K562 (cell line): Measurements from ENCODE around the gene CDC42EP1. TPM values are rescaled to one million over a fixed set of nuclear protein-coding genes. Genes with fewer than 3 reads are reported as not detected.

Experiments
- ATAC-seq: fragments of 200-7000 bp; cut with Tn5 transposase; 3 replicates; pipeline ENCODE4 v1.9.1; 2020; ENCODE audit warnings: moderate library complexity
- BruUV-seq: library from RNA; stranded (reverse); fragments of 400-500 nt; replicated peaks from 2 replicates; lab custom pipeline; 2021; lab: Mats Ljungman, UMichigan
- CTCF ChIA-PET: fragments of 300-600 bp; formaldehyde crosslinking; extraction: SDS; loops from one replicate; lab custom pipeline; 2021; ENCODE audit warnings: low intra/inter-chr PET ratio; lab: Yijun Ruan, JAX
- POLR2A ChIA-PET: fragments of 300-600, 350-650 bp; sonication (Branson Sonifier 250); formaldehyde crosslinking; extraction: SDS; loops from one replicate; lab custom pipeline; 2021; ENCODE audit warnings: antibody characterized with exemption, inconsistent platforms; lab: Yijun Ruan, JAX
- DNase-seq, 4 experiments: peaks; one replicate each; pipeline versions ENCODE4 v3.0.0 to v3.0.0-alpha.2; 2011 to 2018; ENCODE audit warnings: low spot score in 3 of 4, mixed read lengths in 3 of 4; ENCODE audit errors: extremely low read depth in 1 of 4
- FAIRE-seq: peaks from 2 replicates; lab custom pipeline; 2011; peaks lifted over from hg19 to GRCh38; lab: Jason Lieb, UNC
- H2AFZ ChIP-seq: 2 replicates; pipeline ENCODE4 v1.6.0; 2011; ENCODE audit warnings: low read depth, low read length, control low read depth, inconsistent platforms
- H3K27ac ChIP-seq: fragments of 200-600 bp; 3 replicates; pipeline ENCODE4 v1.8.0; 2011; ENCODE audit warnings: low read depth, mild to moderate bottlenecking, control low read depth, inconsistent platforms, low read length, moderate library complexity, mixed read lengths; ENCODE audit errors: extremely low read depth
- H3K27me3 ChIP-seq, 2 experiments: fragments of 300-600 bp in 1 of 2; 2 replicates in 1 of 2; 3 replicates in 1 of 2; pipeline versions ENCODE4 v1.6.0 to v1.8.0; 2011; ENCODE audit warnings: inconsistent platforms in 2 of 2, low read length in 2 of 2, mild to moderate bottlenecking in 1 of 2, mixed read lengths in 1 of 2, moderate library complexity in 1 of 2; ENCODE audit not compliant: control insufficient read depth in 2 of 2, insufficient read depth in 2 of 2
- H3K36me3 ChIP-seq: fragments of 300-600 bp; 3 replicates; pipeline ENCODE4 v1.8.0; 2011; ENCODE audit warnings: mild to moderate bottlenecking, low read length, inconsistent platforms; ENCODE audit not compliant: control insufficient read depth, insufficient read depth
- H3K4me1 ChIP-seq, 2 experiments: fragments of 200-600 bp in 1 of 2; replicated peaks in 1 of 2; 2 replicates in 1 of 2; 3 replicates in 1 of 2; pipeline versions ENCODE4 v1.5.1 to v1.8.0; 2011; ENCODE audit warnings: inconsistent platforms in 2 of 2, low read length in 2 of 2, mild to moderate bottlenecking in 1 of 2, mixed read lengths in 1 of 2, moderate library complexity in 1 of 2; ENCODE audit not compliant: control insufficient read depth in 2 of 2, insufficient read depth in 2 of 2
- H3K4me2 ChIP-seq: 2 replicates; pipeline ENCODE4 v1.6.1; 2011; ENCODE audit warnings: low read length, control low read depth, inconsistent platforms, mixed read lengths; ENCODE audit not compliant: insufficient read depth
- H3K4me3 ChIP-seq: fragments of 200-600 bp; sonication (generic), shearing (Covaris generic); 2 replicates; pipeline ENCODE4 v1.5.1; 2016; ENCODE audit warnings: control low read depth, inconsistent platforms
- H3K79me2 ChIP-seq: fragments of 200-600 bp; 3 replicates; pipeline ENCODE4 v1.8.0; 2011; ENCODE audit warnings: low read length, inconsistent platforms; ENCODE audit not compliant: control insufficient read depth, insufficient read depth
- H3K9ac ChIP-seq, 2 experiments: 2 replicates each; pipeline versions ENCODE4 v1.6.0 to v1.6.1; 2011; ENCODE audit warnings: low read depth in 2 of 2, low read length in 2 of 2, control low read depth in 1 of 2, inconsistent platforms in 1 of 2, mild to moderate bottlenecking in 1 of 2, mixed read lengths in 1 of 2; ENCODE audit not compliant: insufficient read depth in 1 of 2
- H3K9me1 ChIP-seq: one replicate; pipeline ENCODE4 v1.6.0; 2011; ENCODE audit warnings: inconsistent platforms, mild to moderate bottlenecking, low read length, moderate library complexity; ENCODE audit not compliant: control insufficient read depth, insufficient read depth
- H3K9me3 ChIP-seq: replicated peaks from 2 replicates; pipeline ENCODE4 v1.5.1; 2011; ENCODE audit warnings: low read depth, low read length, inconsistent platforms; ENCODE audit not compliant: control insufficient read depth, insufficient read depth
- H4K20me1 ChIP-seq: replicated peaks from 2 replicates; pipeline ENCODE4 v1.6.1; 2011; ENCODE audit warnings: low read length, inconsistent platforms, mixed read lengths; ENCODE audit not compliant: control insufficient read depth, insufficient read depth
- ARID4B ChIP-seq: sonication (generic); formaldehyde crosslinking; IDR thresholded peaks from 2 replicates; pipeline ENCODE4 v1.8.0; 2022; ENCODE audit warnings: mild to moderate bottlenecking, missing genetic modification reagents
- ATF3 ChIP-seq, 2 experiments: fragments of 450-650 bp in 1 of 2; sonication (generic) in 1 of 2; formaldehyde crosslinking in 1 of 2; IDR thresholded peaks in 1 of 2; conservative IDR thresholded peaks in 1 of 2; 2 replicates each; pipeline versions ENCODE4 v1.6.1 to v1.8.1; 2016 to 2023; ENCODE audit warnings: mild to moderate bottlenecking in 2 of 2, moderate library complexity in 2 of 2, inconsistent platforms in 1 of 2, missing genetic modification reagents in 1 of 2
- BACH1 ChIP-seq: fragments of 200-800 bp; sonication (Bioruptor generic); IDR thresholded peaks from 2 replicates; pipeline ENCODE4 v1.6.1; 2016; ENCODE audit warnings: missing genetic modification characterization, missing compliant biosample characterization
- CCAR2 ChIP-seq: fragments of 200-400 bp; formaldehyde crosslinking; IDR thresholded peaks from 2 replicates; pipeline ENCODE4 v1.6.1; 2017; ENCODE audit warnings: mild to moderate bottlenecking, low read depth, low read length
- CREBBP ChIP-seq: IDR thresholded peaks from one replicate; pipeline ENCODE4 v1.6.1; 2012; ENCODE audit warnings: low read depth, mild to moderate bottlenecking, control low read depth, inconsistent platforms, low read length
- CSDE1 ChIP-seq, 2 experiments: fragments of 450-650 bp; IDR thresholded peaks; 2 replicates each; pipeline ENCODE4 v1.6.1; 2016; ENCODE audit warnings: mild to moderate bottlenecking in 1 of 2
- ETS1 ChIP-seq: conservative IDR thresholded peaks from 2 replicates; pipeline ENCODE4 v1.6.1; 2011; ENCODE audit warnings: low read depth, mild to moderate bottlenecking, low read length; ENCODE audit not compliant: control insufficient read depth
- HMG20B ChIP-seq: fragments of 250-450 bp; sonication (Bioruptor Pico); IDR thresholded peaks from 2 replicates; pipeline ENCODE4 v1.5.0; 2021; ENCODE audit warnings: mild to moderate bottlenecking
- MEF2D ChIP-seq: conservative IDR thresholded peaks from 2 replicates; pipeline ENCODE4 v1.6.1; 2016; ENCODE audit warnings: low read depth, missing genetic modification characterization, missing compliant biosample characterization
- SAFB2 ChIP-seq: fragments of 200-400 bp; formaldehyde crosslinking; IDR thresholded peaks from 2 replicates; pipeline ENCODE4 v1.6.1; 2018; ENCODE audit warnings: borderline replicate concordance, low read length, low read depth, moderate library complexity; ENCODE audit not compliant: severe bottlenecking
- SMAD2 ChIP-seq: fragments of 150-350 bp; IDR thresholded peaks from 2 replicates; pipeline ENCODE4 v1.6.1; 2014; ENCODE audit warnings: low read depth, mild to moderate bottlenecking, low read length
- TFAM ChIP-seq: fragments of 250-450 bp; sonication (Bioruptor Pico); conservative IDR thresholded peaks from 2 replicates; pipeline ENCODE4 v1.5.0; 2021; ENCODE audit warnings: mild to moderate bottlenecking, moderate library complexity
- ZNF124 ChIP-seq: sonication (generic); formaldehyde crosslinking; IDR thresholded peaks from 2 replicates; pipeline ENCODE4 v1.8.1; 2022; ENCODE audit warnings: missing genetic modification reagents
- WGBS: fragments of 100-300 bp; shearing (Covaris generic); methylation state at CpG from one replicate; pipeline ENCODE4 v1.1.6; 2016; ENCODE audit warnings: low coverage, mixed read lengths; ENCODE audit not compliant: insufficient coverage; ENCODE audit errors: missing lambda C conversion rate; 5-methylcytosine and 5-hydroxymethylcytosine counted together
- in situ Hi-C: fragments of 300-500 bp; cut with MboI; formaldehyde crosslinking; loops from 4 replicates; pipeline ENCODE4 v1.15.0; 2018; ENCODE audit warnings: inconsistent platforms, mixed read lengths
- intact Hi-C: fragments of 100-400 bp; cut with micrococcal nuclease; formaldehyde crosslinking; loops from 2 replicates; pipeline ENCODE4 v1.14.2; 2022
- polyA plus RNA-seq, 8 experiments: library from polyadenylated mRNA; depleted of rRNA in 4 of 8; stranded (reverse) in 5 of 8; unstranded in 3 of 8; fragments of >200 nt; fragmentation: Nextera tagmentation in 2 of 8; fragmentation: Illumina TruSeq in 1 of 8; extraction: Ambion mirVana in 2 of 8; extraction: Trizol in 1 of 8; gene quantifications; 2 replicates each; pipeline versions ENCODE4 v1.2.1 to v1.2.3, GENCODE V29; 2011 to 2014; ENCODE audit warnings: inconsistent platforms in 1 of 8, missing spikeins in 1 of 8
- total RNA-seq, 7 experiments: library from RNA; depleted of rRNA in 6 of 7; stranded (reverse); fragments of >200 nt in 6 of 7; fragmentation: Illumina TruSeq in 2 of 7; extraction: Trizol in 2 of 7; gene quantifications; 2 replicates each; pipeline versions ENCODE4 v1.2.1 to v1.2.3, GENCODE V29; 2011 to 2021; ENCODE audit warnings: low replicate concordance in 1 of 7

Gene CDC42EP1
- total and polyA plus RNA-seq, 9 of the 15 experiments (the other 6 are each of a cell fraction or from before 2014, with no cell fraction given), result 0.67 to 70.2 (median 7.3) TPM

GRCh38 chr22:37581504-37581903 is 21.2 kb downstream of the CDC42EP1 start:
- Histone ChIP-seq H3K9me3 (no peaks in the 10 kb centered on the region), H3K9ac (peak overlapping the region in 1 of 2 experiments; percentile 68; a peak in 1 of 4 replicates), H3K27ac (no peak overlapping the region), H3K36me3 (no peaks in the 10 kb centered on the region), H3K79me2 (no peaks in the 10 kb centered on the region), H3K9me1 (no peaks in the 10 kb centered on the region), H3K27me3 (peaks cover 0 to 5% of the 10 kb centered on the region in 2 experiments; a peak in 1 of 5 replicates), H3K4me3 (no peak overlapping the region), H4K20me1 (0 out of 2 replicates have a peak, but pooled peaks cover 3% of the 10 kb centered on the region), H3K4me1 (peaks cover 0 to 13% of the 10 kb centered on the region in 2 experiments; a peak in 3 of 5 replicates), H3K4me2 (no peak overlapping the region), H2AFZ (no peak overlapping the region)
- 32% methylated on average over 9 of the region's 9 CpGs for WGBS
- FAIRE-seq (no peak), ATAC-seq (no peak), DNase-seq (no peak)
- no TSS peak for BruUV-seq
- POLR2A ChIA-PET, result interaction anchor here (1.9 to 2.7 kb wide), 2 partner anchors 8 to 11 kb away, joined by 8 to 15 read pairs; no protein-coding TSS in a partner anchor
- CTCF ChIA-PET, result no interaction called here
- intact Hi-C loops, result no loop called here
- in situ Hi-C loops, result no loop called here
- TF ChIP-seq TFAM (CRISPR knock-in tag), result no peak
- TF ChIP-seq SAFB2, result no peak
- TF ChIP-seq ATF3 (IDR thresholded peaks at IDR 0.05), result no peak
- TF ChIP-seq ATF3 (CRISPR knock-in tag; conservative IDR thresholded peaks at IDR 0.05), result no peak
- no peak for TF ChIP-seq ETS1
- no peak for TF ChIP-seq HMG20B (CRISPR knock-in tag)
- TF ChIP-seq ARID4B (CRISPR knock-in tag), result no peak
- TF ChIP-seq CSDE1 (IDR thresholded peaks at IDR 0.05), result no peak
- TF ChIP-seq MEF2D, result no peak
- no peak for TF ChIP-seq CCAR2
- no peak for TF ChIP-seq ZNF124 (CRISPR knock-in tag)
- no peak for TF ChIP-seq BACH1 (tag)
- no peak for TF ChIP-seq CREBBP
- TF ChIP-seq SMAD2, result no peak
